Adipocyte (in vitro differentiated cells): Measurements from ENCODE around the gene DCAF16.
"Not testable (repeated sequence)": the region's sequence is repeated elsewhere in the genome, so short reads cannot be mapped to it uniquely, and the experiment has no call there.

ENCODE experiments used
- DNase-seq: peaks from one replicate; pipeline ENCODE4 v3.0.0-alpha.2; 2015; ENCODE audit warnings: low read depth
- H3K27me3 ChIP-seq: replicated peaks from 2 replicates; pipeline ENCODE4 v1.7.0; 2013; ENCODE audit warnings: mild to moderate bottlenecking, low read length, moderate library complexity; ENCODE audit not compliant: control insufficient read depth, insufficient read depth
- H3K36me3 ChIP-seq: 2 replicates; pipeline ENCODE4 v1.7.0; 2013; ENCODE audit warnings: low read length, mild to moderate bottlenecking, moderate library complexity; ENCODE audit not compliant: control insufficient read depth, insufficient read depth, severe bottlenecking
- H3K4me1 ChIP-seq: 2 replicates; pipeline ENCODE4 v1.7.0; 2013; ENCODE audit warnings: mild to moderate bottlenecking, low read length, moderate library complexity; ENCODE audit not compliant: control insufficient read depth, insufficient read depth
- H3K4me3 ChIP-seq: 2 replicates; pipeline ENCODE4 v1.7.0; 2013; ENCODE audit warnings: mild to moderate bottlenecking, low read length, moderate library complexity
- H3K9ac ChIP-seq: 2 replicates; pipeline ENCODE4 v1.7.0; 2013; ENCODE audit warnings: mild to moderate bottlenecking, low read length, moderate library complexity
- H3K9me3 ChIP-seq: 2 replicates; pipeline ENCODE4 v1.7.0; 2013; ENCODE audit warnings: mild to moderate bottlenecking, low read length, moderate library complexity; ENCODE audit not compliant: control insufficient read depth

Gene DCAF16

GRCh38 chr4:17810260-17811077, at the start of gene DCAF16, which contains the start of gene NCAPG:
DCAF16 (minus strand) TSS chr4:17810757; CDS start chr4:17804141, 6,616 bp downstream.
NCAPG (plus strand) TSS chr4:17810979; CDS start chr4:17811078, 99 bp downstream.
- H3K4me1 ChIP-seq: peaks cover 46% of the 10 kb centered on the region
- no peaks in the 10 kb centered on the region for H3K36me3 ChIP-seq

GRCh38 chr4:17859793-17860406, 49.3 kb upstream of the DCAF16 start:
- Histone ChIP-seq H3K4me3 (no peak overlapping the region), H3K9ac (no peak overlapping the region), H3K4me1 (peaks cover 7% of the 10 kb centered on the region), H3K9me3 (peaks cover 12% of the 10 kb centered on the region), H3K27me3 (no peaks in the 10 kb centered on the region), H3K36me3 (no peaks in the 10 kb centered on the region)
- DNase-seq: no peak

More at GRCh38 chr4:17810260-17811077, at the start of gene DCAF16, which contains the start of gene NCAPG:
- Histone ChIP-seq H3K9ac (peak within 1 kb of the TSS; percentile 95), H3K4me3 (peak within 1 kb of the TSS; percentile 100), H3K9me3 (no peaks in the 10 kb centered on the region), H3K27me3 (no peaks in the 10 kb centered on the region)
- peak; percentile 100 for DNase-seq

GRCh38 chr4:17854036-17854435, 43.5 kb upstream of the DCAF16 start:
- H3K4me3 ChIP-seq: no peak overlapping the region

GRCh38 chr4:17851959-17852358, 41.4 kb upstream of the DCAF16 start:
- peaks cover 1% of the 10 kb centered on the region for H3K4me1 ChIP-seq
- no peaks in the 10 kb centered on the region for H3K36me3 ChIP-seq
- no peak overlapping the region for H3K4me3 ChIP-seq
- H3K9ac ChIP-seq: no peak overlapping the region
- no peaks in the 10 kb centered on the region for H3K27me3 ChIP-seq
- no peak for DNase-seq
- no peaks in the 10 kb centered on the region for H3K9me3 ChIP-seq

More at GRCh38 chr4:17854036-17854435, 43.5 kb upstream of the DCAF16 start:
- H3K9me3 ChIP-seq: no peaks in the 10 kb centered on the region
- H3K9ac ChIP-seq: no peak overlapping the region
- H3K4me1 ChIP-seq: peaks cover 7% of the 10 kb centered on the region
- DNase-seq: peak; percentile 20
- no peaks in the 10 kb centered on the region for H3K36me3 ChIP-seq
- H3K27me3 ChIP-seq: no peaks in the 10 kb centered on the region

GRCh38 chr4:17850295-17850694, 39.7 kb upstream of the DCAF16 start:
- H3K36me3 ChIP-seq, DNase-seq, H3K4me3 ChIP-seq, H3K27me3 ChIP-seq, H3K4me1 ChIP-seq, H3K9ac ChIP-seq, H3K9me3 ChIP-seq: not testable (repeated sequence)

- DNase-seq: peak; percentile 39
- Histone ChIP-seq H3K9me3 (no peaks in the 10 kb centered on the region), H3K9ac (no peak overlapping the region), H3K36me3 (no peaks in the 10 kb centered on the region), H3K4me1 (no peaks in the 10 kb centered on the region), H3K27me3 (no peaks in the 10 kb centered on the region), H3K4me3 (no peak overlapping the region)
Measured at GRCh38 chr4:17846266-17846665, 35.7 kb upstream of the DCAF16 start.

GRCh38 chr4:17823871-17824669, 13.5 kb upstream of the DCAF16 start:
- no peaks in the 10 kb centered on the region for H3K27me3 ChIP-seq
- no peak for DNase-seq
- no peaks in the 10 kb centered on the region for H3K9me3 ChIP-seq
- H3K36me3 ChIP-seq: no peaks in the 10 kb centered on the region
- H3K4me1 ChIP-seq: no peaks in the 10 kb centered on the region
- no peak overlapping the region for H3K4me3 ChIP-seq
- H3K9ac ChIP-seq: no peak overlapping the region

GRCh38 chr4:17817027-17817426, 6.5 kb upstream of the DCAF16 start:
- Histone ChIP-seq H3K36me3 (no peaks in the 10 kb centered on the region), H3K27me3 (no peaks in the 10 kb centered on the region), H3K9me3 (no peaks in the 10 kb centered on the region), H3K4me1 (peaks cover 10% of the 10 kb centered on the region), H3K4me3 (no peak overlapping the region), H3K9ac (no peak overlapping the region)
- peak; percentile 88 for DNase-seq

GRCh38 chr4:17816142-17816541, 5.6 kb upstream of the DCAF16 start:
- H3K9ac ChIP-seq: no peak overlapping the region
- no peaks in the 10 kb centered on the region for H3K36me3 ChIP-seq
- no peak overlapping the region for H3K4me3 ChIP-seq
- no peaks in the 10 kb centered on the region for H3K9me3 ChIP-seq
- DNase-seq: no peak
- H3K27me3 ChIP-seq: no peaks in the 10 kb centered on the region
- peaks cover 10% of the 10 kb centered on the region for H3K4me1 ChIP-seq

GRCh38 chr4:17814140-17814539, 3.6 kb upstream of the DCAF16 start:
- Histone ChIP-seq H3K4me3 (no peak overlapping the region), H3K9me3 (no peaks in the 10 kb centered on the region), H3K36me3 (no peaks in the 10 kb centered on the region), H3K4me1 (peaks cover 17% of the 10 kb centered on the region), H3K9ac (peak overlapping the region; percentile 49), H3K27me3 (no peaks in the 10 kb centered on the region)
- no peak for DNase-seq

- Histone ChIP-seq H3K36me3 (no peaks in the 10 kb centered on the region), H3K9me3 (no peaks in the 10 kb centered on the region), H3K27me3 (no peaks in the 10 kb centered on the region), H3K4me3 (no peak overlapping the region), H3K9ac (peak overlapping the region; percentile 7), H3K4me1 (peaks cover 28% of the 10 kb centered on the region)
- peak; percentile 36 for DNase-seq
Measured at GRCh38 chr4:17812801-17813200, 2.2 kb upstream of the DCAF16 start.
